ENCODE measurements around the gene CAST.

The CAST gene

DNA sequence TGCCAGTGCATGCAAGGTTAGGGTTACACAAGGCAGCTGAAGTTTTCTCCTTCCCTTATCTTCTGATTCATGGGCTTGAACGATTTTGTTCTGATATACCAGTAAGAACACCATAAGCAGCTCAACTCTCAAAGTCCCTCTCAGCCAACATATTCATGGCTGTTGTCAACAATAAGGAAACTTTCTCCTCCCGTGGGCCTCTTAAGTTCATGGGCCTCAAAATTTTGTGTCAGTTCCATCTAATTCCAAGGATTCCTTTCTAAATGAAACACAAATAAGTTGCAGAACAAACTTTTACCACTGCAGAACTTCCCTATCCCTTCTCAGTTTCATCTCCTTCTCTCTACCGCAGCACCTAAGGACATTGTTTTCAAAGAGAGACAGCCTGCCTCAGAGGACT, 23.6 kb upstream of the CAST start (continued):
- TF ChIP-seq, protein P1, sequence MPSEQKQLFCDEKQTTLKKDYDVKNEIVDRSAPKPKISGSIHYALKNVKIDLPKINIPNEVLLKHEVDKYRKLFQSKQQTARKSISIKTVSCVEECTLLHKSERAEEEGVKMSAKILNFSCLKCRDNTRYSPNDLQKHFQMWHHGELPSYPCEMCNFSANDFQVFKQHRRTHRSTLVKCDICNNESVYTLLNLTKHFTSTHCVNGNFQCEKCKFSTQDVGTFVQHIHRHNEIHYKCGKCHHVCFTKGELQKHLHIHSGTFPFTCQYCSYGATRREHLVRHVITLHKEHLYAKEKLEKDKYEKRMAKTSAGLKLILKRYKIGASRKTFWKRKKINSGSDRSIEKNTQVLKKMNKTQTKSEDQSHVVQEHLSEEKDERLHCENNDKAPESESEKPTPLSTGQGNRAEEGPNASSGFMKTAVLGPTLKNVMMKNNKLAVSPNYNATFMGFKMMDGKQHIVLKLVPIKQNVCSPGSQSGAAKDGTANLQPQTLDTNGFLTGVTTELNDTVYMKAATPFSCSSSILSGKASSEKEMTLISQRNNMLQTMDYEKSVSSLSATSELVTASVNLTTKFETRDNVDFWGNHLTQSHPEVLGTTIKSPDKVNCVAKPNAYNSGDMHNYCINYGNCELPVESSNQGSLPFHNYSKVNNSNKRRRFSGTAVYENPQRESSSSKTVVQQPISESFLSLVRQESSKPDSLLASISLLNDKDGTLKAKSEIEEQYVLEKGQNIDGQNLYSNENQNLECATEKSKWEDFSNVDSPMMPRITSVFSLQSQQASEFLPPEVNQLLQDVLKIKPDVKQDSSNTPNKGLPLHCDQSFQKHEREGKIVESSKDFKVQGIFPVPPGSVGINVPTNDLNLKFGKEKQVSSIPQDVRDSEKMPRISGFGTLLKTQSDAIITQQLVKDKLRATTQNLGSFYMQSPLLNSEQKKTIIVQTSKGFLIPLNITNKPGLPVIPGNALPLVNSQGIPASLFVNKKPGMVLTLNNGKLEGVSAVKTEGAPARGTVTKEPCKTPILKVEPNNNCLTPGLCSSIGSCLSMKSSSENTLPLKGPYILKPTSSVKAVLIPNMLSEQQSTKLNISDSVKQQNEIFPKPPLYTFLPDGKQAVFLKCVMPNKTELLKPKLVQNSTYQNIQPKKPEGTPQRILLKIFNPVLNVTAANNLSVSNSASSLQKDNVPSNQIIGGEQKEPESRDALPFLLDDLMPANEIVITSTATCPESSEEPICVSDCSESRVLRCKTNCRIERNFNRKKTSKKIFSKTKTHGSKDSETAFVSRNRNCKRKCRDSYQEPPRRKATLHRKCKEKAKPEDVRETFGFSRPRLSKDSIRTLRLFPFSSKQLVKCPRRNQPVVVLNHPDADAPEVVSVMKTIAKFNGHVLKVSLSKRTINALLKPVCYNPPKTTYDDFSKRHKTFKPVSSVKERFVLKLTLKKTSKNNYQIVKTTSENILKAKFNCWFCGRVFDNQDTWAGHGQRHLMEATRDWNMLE (tag by site-specific recombination; conservative IDR thresholded peaks at IDR 0.05; ENCODE audit: low read depth), result no peak

DNA sequence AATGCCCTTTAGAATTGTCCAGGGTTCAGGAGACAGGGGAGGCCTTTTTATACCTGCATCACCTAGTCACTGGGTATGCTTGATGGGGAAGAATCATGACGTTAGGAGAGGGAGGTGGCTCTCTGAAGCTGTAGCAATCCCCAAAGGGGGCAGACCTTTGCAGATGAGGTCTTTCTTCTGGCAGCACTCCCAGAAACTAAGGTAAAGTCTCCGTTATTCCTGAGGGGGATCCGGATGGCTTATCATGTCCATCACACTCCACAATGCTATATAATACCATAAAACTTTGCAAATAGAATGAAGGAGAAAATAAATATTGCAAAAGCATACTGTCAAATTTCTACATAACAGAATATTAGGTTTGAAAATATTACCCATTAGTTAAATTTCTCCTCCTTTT, 21.5 kb upstream of the CAST start:
- Histone ChIP-seq H3K27ac (ENCODE audit: extremely low read depth, low read depth, low read length) (no peak overlapping the region), H3K36me3 (ENCODE audit: control insufficient read depth in 2 of 2, insufficient read depth in 1 of 2, low read length in 2 of 2) (no peaks in the 10 kb centered on the region), H3K9me3 (ENCODE audit: control insufficient read depth, insufficient read depth, low read depth, low read length) (no peaks in the 10 kb centered on the region), H3K4me1 (ENCODE audit: control insufficient read depth, insufficient read depth, low read length) (peaks cover 5% of the 10 kb centered on the region), H3K4me3 (ENCODE audit: low read depth, low read length) (no peak overlapping the region)
- TF ChIP-seq ZNF629 (tag by site-specific recombination; IDR thresholded peaks at IDR 0.05), result peak; percentile 25; the same call in 1 of the 2 replicates
- no peak for TF ChIP-seq ZNF16 (tag by site-specific recombination; IDR thresholded peaks at IDR 0.05; ENCODE audit: low read depth)
- TF ChIP-seq, protein P2, sequence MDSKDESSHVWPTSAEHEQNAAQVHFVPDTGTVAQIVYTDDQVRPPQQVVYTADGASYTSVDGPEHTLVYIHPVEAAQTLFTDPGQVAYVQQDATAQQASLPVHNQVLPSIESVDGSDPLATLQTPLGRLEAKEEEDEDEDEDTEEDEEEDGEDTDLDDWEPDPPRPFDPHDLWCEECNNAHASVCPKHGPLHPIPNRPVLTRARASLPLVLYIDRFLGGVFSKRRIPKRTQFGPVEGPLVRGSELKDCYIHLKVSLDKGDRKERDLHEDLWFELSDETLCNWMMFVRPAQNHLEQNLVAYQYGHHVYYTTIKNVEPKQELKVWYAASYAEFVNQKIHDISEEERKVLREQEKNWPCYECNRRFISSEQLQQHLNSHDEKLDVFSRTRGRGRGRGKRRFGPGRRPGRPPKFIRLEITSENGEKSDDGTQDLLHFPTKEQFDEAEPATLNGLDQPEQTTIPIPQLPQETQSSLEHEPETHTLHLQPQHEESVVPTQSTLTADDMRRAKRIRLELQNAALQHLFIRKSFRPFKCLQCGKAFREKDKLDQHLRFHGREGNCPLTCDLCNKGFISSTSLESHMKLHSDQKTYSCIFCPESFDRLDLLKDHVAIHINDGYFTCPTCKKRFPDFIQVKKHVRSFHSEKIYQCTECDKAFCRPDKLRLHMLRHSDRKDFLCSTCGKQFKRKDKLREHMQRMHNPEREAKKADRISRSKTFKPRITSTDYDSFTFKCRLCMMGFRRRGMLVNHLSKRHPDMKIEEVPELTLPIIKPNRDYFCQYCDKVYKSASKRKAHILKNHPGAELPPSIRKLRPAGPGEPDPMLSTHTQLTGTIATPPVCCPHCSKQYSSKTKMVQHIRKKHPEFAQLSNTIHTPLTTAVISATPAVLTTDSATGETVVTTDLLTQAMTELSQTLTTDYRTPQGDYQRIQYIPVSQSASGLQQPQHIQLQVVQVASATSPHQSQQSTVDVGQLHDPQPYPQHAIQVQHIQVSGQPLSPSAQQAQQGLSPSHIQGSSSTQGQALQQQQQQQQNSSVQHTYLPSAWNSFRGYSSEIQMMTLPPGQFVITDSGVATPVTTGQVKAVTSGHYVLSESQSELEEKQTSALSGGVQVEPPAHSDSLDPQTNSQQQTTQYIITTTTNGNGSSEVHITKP (tag by site-specific recombination; IDR thresholded peaks at IDR 0.05), result peak; percentile 90
- TF ChIP-seq, protein P3, sequence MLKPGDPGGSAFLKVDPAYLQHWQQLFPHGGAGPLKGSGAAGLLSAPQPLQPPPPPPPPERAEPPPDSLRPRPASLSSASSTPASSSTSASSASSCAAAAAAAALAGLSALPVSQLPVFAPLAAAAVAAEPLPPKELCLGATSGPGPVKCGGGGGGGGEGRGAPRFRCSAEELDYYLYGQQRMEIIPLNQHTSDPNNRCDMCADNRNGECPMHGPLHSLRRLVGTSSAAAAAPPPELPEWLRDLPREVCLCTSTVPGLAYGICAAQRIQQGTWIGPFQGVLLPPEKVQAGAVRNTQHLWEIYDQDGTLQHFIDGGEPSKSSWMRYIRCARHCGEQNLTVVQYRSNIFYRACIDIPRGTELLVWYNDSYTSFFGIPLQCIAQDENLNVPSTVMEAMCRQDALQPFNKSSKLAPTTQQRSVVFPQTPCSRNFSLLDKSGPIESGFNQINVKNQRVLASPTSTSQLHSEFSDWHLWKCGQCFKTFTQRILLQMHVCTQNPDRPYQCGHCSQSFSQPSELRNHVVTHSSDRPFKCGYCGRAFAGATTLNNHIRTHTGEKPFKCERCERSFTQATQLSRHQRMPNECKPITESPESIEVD (tag by site-specific recombination; IDR thresholded peaks at IDR 0.05), result peak; percentile 38; the same call in 1 of the 2 replicates
- TF ChIP-seq ZNF600 (tag by site-specific recombination; IDR thresholded peaks at IDR 0.05), result peak; percentile 59
- peak; percentile 97 for TF ChIP-seq MZF1 (tag by site-specific recombination; IDR thresholded peaks at IDR 0.05; ENCODE audit: borderline replicate concordance)
- TF ChIP-seq, protein P4, sequence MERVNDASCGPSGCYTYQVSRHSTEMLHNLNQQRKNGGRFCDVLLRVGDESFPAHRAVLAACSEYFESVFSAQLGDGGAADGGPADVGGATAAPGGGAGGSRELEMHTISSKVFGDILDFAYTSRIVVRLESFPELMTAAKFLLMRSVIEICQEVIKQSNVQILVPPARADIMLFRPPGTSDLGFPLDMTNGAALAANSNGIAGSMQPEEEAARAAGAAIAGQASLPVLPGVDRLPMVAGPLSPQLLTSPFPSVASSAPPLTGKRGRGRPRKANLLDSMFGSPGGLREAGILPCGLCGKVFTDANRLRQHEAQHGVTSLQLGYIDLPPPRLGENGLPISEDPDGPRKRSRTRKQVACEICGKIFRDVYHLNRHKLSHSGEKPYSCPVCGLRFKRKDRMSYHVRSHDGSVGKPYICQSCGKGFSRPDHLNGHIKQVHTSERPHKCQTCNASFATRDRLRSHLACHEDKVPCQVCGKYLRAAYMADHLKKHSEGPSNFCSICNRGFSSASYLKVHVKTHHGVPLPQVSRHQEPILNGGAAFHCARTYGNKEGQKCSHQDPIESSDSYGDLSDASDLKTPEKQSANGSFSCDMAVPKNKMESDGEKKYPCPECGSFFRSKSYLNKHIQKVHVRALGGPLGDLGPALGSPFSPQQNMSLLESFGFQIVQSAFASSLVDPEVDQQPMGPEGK (tag by site-specific recombination; IDR thresholded peaks at IDR 0.05), result 0 out of 2 replicates have a peak, but pooled peaks have one; percentile 17
- TF ChIP-seq EGR2 (tag by site-specific recombination; IDR thresholded peaks at IDR 0.05; ENCODE audit: low read depth), result no peak
- ChIA-PET CTCF (no interaction called here), POLR2A (no interaction called here)

All from HEK293 (cell line).